Activated CD4-positive, alpha-beta T cell treated with anti-CD3 and anti-CD28 coated beads, Interleukin-2, amount 10 ng/mL, durations not matched to agents 24 days and 14 days (primary cell): Measurements from ENCODE around the gene SARNP. TPM values are rescaled to one million over a fixed set of nuclear protein-coding genes. Genes with fewer than 3 reads are reported as not detected.
A peak's percentile ranks its signal among the peaks of the same experiment; 100 is the strongest.

Experiments
- DNase-seq: peaks from one replicate; pipeline ENCODE4 v3.0.0; 2022
- H3K27ac Mint-ChIP-seq: one replicate; pipeline ENCODE4 v1.8.0; 2022; ENCODE audit warnings: mild to moderate bottlenecking, mixed read lengths
- H3K27me3 Mint-ChIP-seq: one replicate; pipeline ENCODE4 v1.8.0; 2022; ENCODE audit warnings: mixed read lengths
- H3K36me3 Mint-ChIP-seq: one replicate; pipeline ENCODE4 v1.8.0; 2022; ENCODE audit warnings: low read depth, mild to moderate bottlenecking, mixed read lengths
- H3K4me1 Mint-ChIP-seq: one replicate; pipeline ENCODE4 v1.8.0; 2021; ENCODE audit warnings: mixed read lengths
- H3K4me3 Mint-ChIP-seq: one replicate; pipeline ENCODE4 v1.8.0; 2022; ENCODE audit warnings: mild to moderate bottlenecking, moderate library complexity, mixed read lengths
- H3K9me3 Mint-ChIP-seq: one replicate; pipeline ENCODE4 v1.8.0; 2021; ENCODE audit warnings: mixed read lengths
- intact Hi-C: fragments of 100-400 bp; cut with micrococcal nuclease; formaldehyde crosslinking; loops from one replicate; pipeline ENCODE4 v1.15.1; 2023
- total RNA-seq: library from RNA; stranded (reverse); gene quantifications from 2 replicates; pipeline ENCODE4 v1.2.3, GENCODE V29; 2022

The SARNP gene
- total RNA-seq, 1 donor from 2014 or later, result 81.6 TPM

DNA sequence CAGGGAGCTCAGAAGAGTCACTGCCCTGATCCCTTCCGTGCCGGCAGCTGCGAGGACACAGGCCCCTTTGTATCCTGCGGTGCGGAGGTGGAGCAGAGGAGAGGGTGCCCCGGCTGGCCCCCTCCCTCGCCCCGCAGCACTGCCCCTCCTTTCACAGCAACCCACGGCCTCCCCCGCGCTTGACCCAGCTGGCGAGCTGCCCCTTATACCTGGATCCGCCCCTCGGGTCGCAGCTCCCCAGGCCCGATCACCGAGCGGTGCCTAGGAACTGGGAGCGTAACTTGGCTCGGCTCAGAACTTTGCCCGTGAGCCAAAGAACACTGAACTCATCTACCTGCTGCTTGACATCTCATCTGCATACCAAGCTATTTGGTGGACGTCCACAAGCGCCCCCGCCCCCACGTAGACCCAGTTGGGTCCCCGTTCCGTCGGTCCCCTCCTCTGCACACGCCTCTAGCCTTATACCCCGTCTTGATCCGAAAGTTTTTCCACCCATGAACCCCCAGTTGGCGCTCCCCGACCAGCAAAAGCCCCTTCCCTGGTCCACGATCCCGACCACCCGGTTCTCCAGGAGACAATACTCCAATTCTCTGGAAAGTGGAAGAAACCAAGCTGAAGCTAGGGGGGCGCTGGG lies 12.6 kb upstream of the SARNP start:
- H3K9me3 Mint-ChIP-seq, result no peaks in the 10 kb centered on the region
- H3K4me1 Mint-ChIP-seq, result peaks cover 47% of the 10 kb centered on the region
- H3K4me3 Mint-ChIP-seq, result peak overlapping the region; percentile 98
- DNase-seq, result peak; percentile 81
- peaks cover 23% of the 10 kb centered on the region for H3K36me3 Mint-ChIP-seq
- H3K27me3 Mint-ChIP-seq, result no peaks in the 10 kb centered on the region
- intact Hi-C loops, result loop anchor here (1.0 to 10.0 kb wide), 4 partner anchors 13 to 1925 kb away; partner anchors contain the start of genes CDK4, MARCHF9, PYM1 and RPL41
- H3K27ac Mint-ChIP-seq, result peak overlapping the region; percentile 93

DNA sequence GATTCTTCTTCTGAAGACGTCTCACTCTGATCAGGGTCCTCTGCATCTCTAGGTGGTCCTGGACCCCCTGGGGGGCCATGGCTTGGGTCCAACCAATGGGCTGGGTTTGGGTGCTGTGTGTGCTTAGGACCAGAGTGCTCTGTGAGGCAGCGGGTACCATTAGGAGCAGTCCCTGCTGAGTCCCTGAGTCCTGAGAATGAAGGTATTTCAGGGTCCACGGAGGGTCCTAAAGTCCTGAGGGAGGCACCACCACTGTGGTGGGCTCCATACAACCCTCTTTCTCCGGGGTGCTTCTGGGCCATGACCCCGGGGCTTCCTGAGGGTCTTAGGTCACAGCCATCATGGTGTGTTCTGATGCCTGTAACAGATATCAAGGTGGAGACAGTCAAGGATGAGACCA lies 10.8 kb upstream of the SARNP start:
- DNase-seq, result no peak
- Mint-ChIP-seq H3K9me3 (no peaks in the 10 kb centered on the region), H3K4me3 (peak overlapping the region; percentile 98), H3K36me3 (peaks cover 32% of the 10 kb centered on the region), H3K27me3 (no peaks in the 10 kb centered on the region), H3K4me1 (peaks cover 53% of the 10 kb centered on the region), H3K27ac (peak overlapping the region; percentile 93)
- intact Hi-C loops, result loop anchor here (5.0 to 10.0 kb wide), 2 partner anchors 289 to 1926 kb away; partner anchors contain the start of genes CDK4, MARCHF9, RPL41 and ZC3H10

DNA sequence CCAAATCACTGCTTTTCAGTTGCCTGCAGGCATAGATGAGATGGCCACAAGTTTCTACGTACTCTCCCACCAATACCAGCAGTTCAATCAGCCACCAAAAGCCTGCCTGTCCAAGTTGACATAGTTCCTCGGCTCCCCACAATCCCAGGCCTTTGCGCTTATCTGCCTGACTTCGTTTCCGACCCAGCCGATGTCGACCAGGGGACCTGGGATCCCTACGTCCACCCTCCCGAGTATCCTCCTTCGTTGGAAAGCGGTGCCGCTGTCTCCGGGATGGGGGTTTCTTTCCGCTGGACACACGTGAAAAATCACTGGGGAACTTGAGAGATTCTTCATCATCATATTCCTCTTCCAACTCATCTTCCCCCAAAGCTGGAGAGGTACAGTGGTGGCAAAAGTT lies 10.3 kb upstream of the SARNP start:
- peak overlapping the region; percentile 73 for H3K27ac Mint-ChIP-seq

DNA sequence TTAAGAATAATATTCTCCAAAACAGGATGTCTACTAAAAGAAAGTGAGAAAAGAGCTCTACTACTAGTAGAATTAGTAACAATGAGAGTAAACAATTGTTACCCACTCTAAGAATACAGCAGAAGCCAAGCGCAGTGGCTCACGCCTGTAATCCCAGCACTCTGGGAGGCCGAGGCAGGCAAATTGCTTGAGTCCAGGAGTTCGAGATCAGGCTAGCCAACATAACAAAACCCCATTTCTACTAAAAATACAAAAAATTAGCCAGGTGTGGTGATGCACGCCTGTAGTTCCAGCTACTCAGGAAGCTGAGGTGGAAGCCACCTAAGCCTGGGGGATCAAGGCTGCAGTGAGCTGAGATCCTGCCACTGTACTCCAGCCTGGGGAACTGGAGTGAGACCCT lies 7.2 kb upstream of the SARNP start:
- H3K4me3 Mint-ChIP-seq, result peak overlapping the region; percentile 72
- H3K9me3 Mint-ChIP-seq, result no peaks in the 10 kb centered on the region
- DNase-seq, result no peak
- peaks cover 40% of the 10 kb centered on the region for H3K4me1 Mint-ChIP-seq
- intact Hi-C loops, result loop anchor here (5.0 to 10.0 kb wide), 2 partner anchors 293 to 1930 kb away; partner anchors contain the start of genes CDK4, MARCHF9, RPL41 and ZC3H10
- H3K36me3 Mint-ChIP-seq, result peaks cover 60% of the 10 kb centered on the region
- H3K27me3 Mint-ChIP-seq, result no peaks in the 10 kb centered on the region
- peak overlapping the region; percentile 79 for H3K27ac Mint-ChIP-seq

More for the DNA sequence above, 10.3 kb upstream of the SARNP start:
- Mint-ChIP-seq H3K4me3 (peak overlapping the region; percentile 98), H3K4me1 (peaks cover 58% of the 10 kb centered on the region), H3K9me3 (no peaks in the 10 kb centered on the region), H3K27me3 (no peaks in the 10 kb centered on the region), H3K36me3 (peaks cover 38% of the 10 kb centered on the region)
- intact Hi-C loops, result loop anchor here (5.0 to 10.0 kb wide), 2 partner anchors 289 to 1927 kb away; partner anchors contain the start of genes CDK4, MARCHF9, RPL41 and ZC3H10
- DNase-seq, result peak; percentile 65

DNA sequence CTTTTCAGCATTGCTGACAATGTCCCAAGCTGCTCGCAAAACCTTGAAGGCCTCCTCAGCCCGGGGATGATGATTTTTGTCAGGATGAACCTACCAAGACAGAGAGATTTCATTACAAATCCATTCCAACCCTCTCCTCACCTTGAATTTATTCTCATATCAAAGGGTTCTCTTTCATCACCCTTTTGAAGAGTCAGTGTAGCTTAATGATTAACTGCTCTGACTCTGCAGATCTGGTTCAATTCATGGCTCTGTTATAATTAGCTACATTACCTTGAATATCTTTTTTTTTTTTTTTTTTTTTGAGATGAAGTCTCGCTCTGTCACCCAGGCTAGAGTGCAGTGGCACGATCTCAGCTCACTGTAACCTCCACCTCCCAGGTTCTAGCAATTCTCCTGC lies 5.9 kb upstream of the SARNP start:
- intact Hi-C loops, result loop anchor here (10.0 kb wide), 1 partner anchor 1931 kb away; the partner anchor contains the start of genes CDK4 and MARCHF9
- peaks cover 68% of the 10 kb centered on the region for H3K36me3 Mint-ChIP-seq
- H3K4me3 Mint-ChIP-seq, result no peak overlapping the region
- peak overlapping the region; percentile 61 for H3K27ac Mint-ChIP-seq
- DNase-seq, result no peak
- no peaks in the 10 kb centered on the region for H3K27me3 Mint-ChIP-seq
- no peaks in the 10 kb centered on the region for H3K9me3 Mint-ChIP-seq
- H3K4me1 Mint-ChIP-seq, result peaks cover 47% of the 10 kb centered on the region

DNA sequence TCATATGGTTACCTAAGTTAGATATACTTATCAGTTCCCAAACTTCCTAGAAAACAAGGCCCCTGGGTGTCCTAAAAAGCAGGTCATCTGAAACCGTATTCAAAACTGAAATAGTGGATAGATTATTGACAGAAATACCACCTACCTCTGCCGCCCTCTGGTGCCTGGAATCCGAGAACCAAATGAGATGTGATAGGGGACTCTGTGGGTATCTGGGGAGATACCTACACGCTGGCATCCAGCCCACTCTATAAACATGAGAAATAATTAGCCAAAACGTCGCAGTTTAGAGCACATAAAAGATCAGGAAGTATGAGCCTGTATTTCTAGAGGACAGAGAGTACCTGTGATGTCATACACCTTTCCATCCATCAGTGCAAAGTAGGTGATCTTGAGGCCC lies 4.7 kb upstream of the SARNP start:
- H3K27me3 Mint-ChIP-seq, result no peaks in the 10 kb centered on the region
- H3K4me3 Mint-ChIP-seq, result no peak overlapping the region
- intact Hi-C loops, result loop anchor here (10.0 kb wide), 1 partner anchor 1933 kb away; the partner anchor contains the start of genes CDK4 and MARCHF9
- no peaks in the 10 kb centered on the region for H3K9me3 Mint-ChIP-seq
- peaks cover 57% of the 10 kb centered on the region for H3K36me3 Mint-ChIP-seq
- peaks cover 35% of the 10 kb centered on the region for H3K4me1 Mint-ChIP-seq
- H3K27ac Mint-ChIP-seq, result no peak overlapping the region
- DNase-seq, result no peak

DNA sequence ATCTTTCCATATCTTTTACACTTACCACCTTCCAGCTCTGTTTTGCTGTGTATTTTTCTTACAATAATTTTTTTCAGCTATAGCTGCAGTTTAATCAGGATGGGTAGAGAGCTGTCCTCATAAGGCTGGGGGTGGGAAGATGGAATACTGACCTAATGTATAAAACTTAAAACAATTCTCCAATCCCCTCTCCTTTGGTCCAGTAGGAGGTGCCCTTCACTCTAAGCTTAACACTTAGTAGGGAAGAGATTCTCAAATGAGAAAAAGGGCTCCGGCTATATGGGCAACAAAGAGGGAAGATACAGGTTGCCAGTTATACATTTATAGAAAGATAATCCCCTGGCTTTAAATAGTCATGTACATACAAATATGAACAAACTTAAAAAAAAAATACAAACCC lies 3.2 kb upstream of the SARNP start:
- intact Hi-C loops, result loop anchor here (10.0 kb wide), 1 partner anchor 1934 kb away; the partner anchor contains the start of genes CDK4 and MARCHF9
- Mint-ChIP-seq H3K4me3 (no peak overlapping the region), H3K27ac (no peak overlapping the region), H3K27me3 (no peaks in the 10 kb centered on the region), H3K36me3 (peaks cover 48% of the 10 kb centered on the region), H3K4me1 (peaks cover 29% of the 10 kb centered on the region), H3K9me3 (no peaks in the 10 kb centered on the region)
- DNase-seq, result no peak

DNA sequence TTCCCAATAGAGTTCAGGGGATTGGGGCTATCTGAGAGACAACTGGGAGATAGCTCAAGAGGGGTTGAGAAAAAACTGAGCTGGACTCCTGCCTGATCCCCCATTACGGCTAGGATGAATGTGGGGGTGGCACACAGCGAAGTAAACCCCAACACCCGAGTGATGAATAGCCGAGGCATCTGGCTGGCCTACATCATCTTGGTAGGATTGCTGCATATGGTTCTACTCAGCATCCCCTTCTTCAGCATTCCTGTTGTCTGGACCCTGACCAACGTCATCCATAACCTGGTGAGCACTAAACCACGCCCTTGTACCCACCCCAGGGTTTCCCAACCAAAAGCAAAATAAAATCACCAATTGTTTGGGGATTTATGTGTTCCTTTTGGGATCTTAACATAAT lies 1.4 kb upstream of the SARNP start:
- H3K27me3 Mint-ChIP-seq, result no peaks in the 10 kb centered on the region
- peak overlapping the region; percentile 61 for H3K4me3 Mint-ChIP-seq
- H3K36me3 Mint-ChIP-seq, result peaks cover 46% of the 10 kb centered on the region
- no peak for DNase-seq
- intact Hi-C loops, result loop anchor here (1.0 to 5.0 kb wide), 3 partner anchors 81 to 403 kb away; partner anchors contain the start of genes NABP2 and RNF41
- peaks cover 24% of the 10 kb centered on the region for H3K4me1 Mint-ChIP-seq
- H3K9me3 Mint-ChIP-seq, result no peaks in the 10 kb centered on the region
- peak overlapping the region; percentile 39 for H3K27ac Mint-ChIP-seq

DNA sequence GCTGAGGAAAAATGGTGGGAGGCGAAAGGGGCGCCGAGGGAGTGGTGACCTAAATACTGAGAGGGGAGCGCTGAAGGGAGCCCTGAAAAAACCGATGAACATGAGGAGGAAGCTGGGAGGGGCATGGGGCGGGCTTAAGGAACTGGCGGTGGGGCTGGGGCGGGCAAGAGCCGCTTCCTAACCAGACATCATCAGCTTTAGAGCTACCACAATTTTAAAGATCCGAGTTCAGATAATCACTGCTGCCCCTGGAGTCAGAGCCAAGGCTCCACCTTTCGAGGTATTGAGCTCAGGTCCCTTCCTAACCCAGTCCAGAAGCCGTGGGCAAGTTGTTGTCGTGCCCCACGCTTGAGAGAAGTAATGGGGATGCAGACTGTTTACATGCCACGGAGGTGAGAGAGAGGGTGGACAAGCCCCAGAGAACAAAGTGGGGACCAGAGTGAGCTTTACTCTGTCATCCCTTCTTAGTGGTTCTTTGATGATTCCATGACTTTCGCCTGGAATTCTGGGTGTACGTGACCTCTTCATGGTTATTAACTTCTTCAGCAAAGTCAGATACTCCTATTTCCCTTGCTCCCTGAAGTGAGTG lies 710 bp upstream of the SARNP start:
- intact Hi-C loops, result loop anchor here (1.0 to 5.0 kb wide), 3 partner anchors 80 to 404 kb away; partner anchors contain the start of genes NABP2 and RNF41
- Mint-ChIP-seq H3K9me3 (no peaks in the 10 kb centered on the region), H3K27ac (peak overlapping the region; percentile 39), H3K4me1 (peaks cover 23% of the 10 kb centered on the region), H3K27me3 (no peaks in the 10 kb centered on the region), H3K4me3 (no peak overlapping the region), H3K36me3 (peaks cover 41% of the 10 kb centered on the region)
- no peak for DNase-seq

DNA sequence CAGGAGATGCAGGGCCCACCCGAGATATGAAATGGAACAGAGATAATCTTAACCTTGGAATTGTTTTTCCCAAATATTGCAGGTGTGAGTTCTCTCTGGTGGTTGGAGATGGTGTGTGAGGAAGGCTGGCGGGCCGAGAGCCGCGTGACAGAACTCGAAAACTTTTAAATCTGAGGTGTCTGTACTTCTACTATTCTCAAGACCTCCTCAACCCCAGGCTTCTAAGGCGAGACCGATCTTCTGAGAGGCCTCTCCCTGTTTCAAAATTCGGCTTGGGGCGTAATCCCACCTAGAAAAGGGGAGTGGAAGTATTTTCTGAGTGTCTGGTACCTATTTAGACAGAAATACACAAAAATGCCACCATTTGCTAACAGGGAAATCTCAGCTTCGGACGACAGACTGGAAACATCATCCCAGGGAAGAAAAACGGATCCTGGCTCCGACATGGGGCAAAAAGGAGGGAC lies 611 bp downstream of the SARNP start:
- H3K27ac Mint-ChIP-seq, result no peak overlapping the region
- H3K9me3 Mint-ChIP-seq, result no peaks in the 10 kb centered on the region
- no peak for DNase-seq
- peaks cover 28% of the 10 kb centered on the region for H3K4me1 Mint-ChIP-seq
- peaks cover 37% of the 10 kb centered on the region for H3K36me3 Mint-ChIP-seq
- H3K27me3 Mint-ChIP-seq, result no peaks in the 10 kb centered on the region
- intact Hi-C loops, result loop anchor here (1.0 to 5.0 kb wide), 6 partner anchors 12 to 483 kb away; partner anchors contain the start of genes CS, DNAJC14, NABP2 and PYM1
- H3K4me3 Mint-ChIP-seq, result no peak overlapping the region

DNA sequence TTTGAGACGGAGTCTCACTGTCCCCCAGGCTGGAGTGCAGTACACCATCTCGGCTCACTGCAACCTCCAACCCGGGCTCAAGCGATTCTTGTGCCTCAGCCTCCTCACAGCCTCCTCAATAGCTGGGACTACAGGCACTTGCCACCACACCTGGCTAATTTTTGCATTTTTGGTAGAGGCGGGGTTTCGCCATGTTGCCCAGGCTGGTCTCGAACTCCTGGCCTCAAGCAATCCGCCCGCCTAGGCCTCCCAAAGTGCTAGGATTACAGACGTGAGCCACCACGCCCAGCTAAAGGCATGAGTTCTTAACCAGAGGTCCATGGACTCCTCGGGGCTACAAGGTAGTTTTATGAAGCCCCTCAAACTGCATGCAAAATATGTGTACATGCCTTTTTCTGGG lies 2.1 kb downstream of the SARNP start:
- peaks cover 33% of the 10 kb centered on the region for H3K36me3 Mint-ChIP-seq
- no peak for DNase-seq
- intact Hi-C loops, result loop anchor here (5.0 kb wide), 1 partner anchor 407 kb away; the partner anchor contains the start of genes NABP2 and RNF41
- H3K4me1 Mint-ChIP-seq, result peaks cover 32% of the 10 kb centered on the region
- no peak overlapping the region for H3K4me3 Mint-ChIP-seq
- H3K27ac Mint-ChIP-seq, result no peak overlapping the region
- no peaks in the 10 kb centered on the region for H3K9me3 Mint-ChIP-seq
- no peaks in the 10 kb centered on the region for H3K27me3 Mint-ChIP-seq

DNA sequence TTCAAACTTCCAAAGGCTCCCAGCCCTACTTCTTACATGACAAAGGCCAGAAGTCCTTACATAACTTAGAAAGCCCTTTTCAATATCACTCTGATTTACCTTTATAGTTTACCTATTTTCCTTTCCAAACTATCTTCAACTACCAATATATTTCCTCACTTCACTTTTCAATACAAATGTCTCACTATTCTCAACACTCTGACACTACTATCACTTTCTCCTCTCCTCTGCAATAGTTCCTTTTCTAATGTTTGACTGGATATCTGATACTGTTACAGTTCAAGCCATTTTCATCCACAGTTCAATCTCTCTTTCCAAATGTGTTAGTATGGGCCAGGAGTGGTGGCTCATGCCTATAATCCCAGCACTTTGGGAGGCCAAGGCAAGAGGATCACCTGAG lies 3.3 kb downstream of the SARNP start:
- Mint-ChIP-seq H3K36me3 (peaks cover 29% of the 10 kb centered on the region), H3K4me1 (peaks cover 33% of the 10 kb centered on the region), H3K4me3 (no peak overlapping the region), H3K27me3 (no peaks in the 10 kb centered on the region), H3K27ac (no peak overlapping the region), H3K9me3 (no peaks in the 10 kb centered on the region)
- DNase-seq, result no peak
- intact Hi-C loops, result no loop called here

DNA sequence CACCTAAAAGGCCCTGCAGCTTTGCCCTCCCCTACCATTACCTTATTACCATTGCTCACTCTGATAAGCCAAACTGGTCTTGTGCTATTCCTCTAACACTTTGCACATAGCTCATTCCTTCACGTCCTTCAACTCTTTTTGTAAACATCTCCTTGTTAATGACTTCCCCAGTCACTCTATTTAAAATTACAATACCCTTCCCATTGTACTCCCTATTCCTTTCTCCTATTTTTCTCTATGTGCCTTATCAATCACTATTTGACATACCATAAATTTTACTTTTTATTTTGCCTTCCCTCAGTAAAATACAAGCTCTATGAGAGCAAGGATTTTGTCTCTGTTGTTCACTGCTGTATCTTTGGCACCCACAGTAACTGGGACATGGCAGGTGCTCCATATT lies 5.4 kb downstream of the SARNP start:
- intact Hi-C loops, result no loop called here
- DNase-seq, result no peak
- Mint-ChIP-seq H3K27me3 (no peaks in the 10 kb centered on the region), H3K27ac (peak overlapping the region; percentile 17), H3K4me1 (peaks cover 27% of the 10 kb centered on the region), H3K36me3 (peaks cover 30% of the 10 kb centered on the region), H3K4me3 (no peak overlapping the region), H3K9me3 (no peaks in the 10 kb centered on the region)

DNA sequence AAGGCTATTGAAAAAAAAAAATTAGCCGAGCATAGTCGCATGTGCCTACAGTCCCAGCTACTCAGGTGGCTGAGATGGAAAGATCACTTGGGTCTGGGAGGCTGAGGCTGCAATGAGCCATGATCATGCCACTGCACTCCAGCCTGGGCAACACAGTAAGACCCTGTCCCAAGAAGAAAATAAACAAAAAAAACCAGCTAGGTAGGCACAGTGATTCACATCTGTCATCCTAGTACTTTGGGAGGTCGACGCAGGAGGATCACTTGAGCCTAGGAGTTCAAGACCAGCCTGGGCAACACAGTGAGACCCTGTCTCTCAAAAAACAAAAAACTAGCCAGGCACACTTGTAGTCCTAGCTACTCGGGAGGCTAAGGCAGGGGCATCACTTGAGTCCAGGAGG lies 8.2 kb downstream of the SARNP start:
- Mint-ChIP-seq H3K4me3 (no peak overlapping the region), H3K27ac (peak overlapping the region; percentile 12), H3K36me3 (peaks cover 35% of the 10 kb centered on the region), H3K27me3 (no peaks in the 10 kb centered on the region), H3K9me3 (no peaks in the 10 kb centered on the region), H3K4me1 (peaks cover 26% of the 10 kb centered on the region)
- intact Hi-C loops, result no loop called here
- no peak for DNase-seq
